ENCODE results near the gene MTURN. TPM values are rescaled to one million over a fixed set of nuclear protein-coding genes. Genes with fewer than 3 reads are reported as not detected.

The MTURN gene
- total RNA-seq, 3 donors from 2014 or later: 2.9 to 3.3 (median 3.3) TPM

DNA sequence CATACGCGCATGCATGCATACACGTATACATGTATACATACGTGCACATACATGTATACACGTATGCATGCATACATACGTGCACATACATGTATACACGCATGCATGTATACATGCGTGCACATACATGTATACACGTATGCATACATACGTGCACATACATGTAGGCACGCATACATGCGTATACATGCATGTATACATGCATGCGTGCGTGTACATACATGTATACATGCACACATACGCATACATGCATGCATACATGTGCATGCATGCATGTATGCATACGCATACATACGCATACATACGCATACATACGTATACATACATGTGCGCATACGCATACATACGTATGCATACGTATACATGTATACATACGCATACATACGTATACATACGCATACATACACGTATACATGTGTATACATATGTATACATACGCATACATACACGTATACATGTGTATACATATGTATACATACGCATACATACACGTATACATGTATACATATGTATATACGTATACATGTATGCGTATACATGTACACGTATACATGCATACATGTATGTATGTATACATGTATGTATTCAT, 19.0 kb upstream of the MTURN start:
- H3K4me1 Mint-ChIP-seq (ENCODE audit: low read depth): peaks cover 6% of the 10 kb centered on the region
- H3K9me3 Mint-ChIP-seq: peaks cover 15% of the 10 kb centered on the region
- H3K27me3 Mint-ChIP-seq (ENCODE audit: low read depth): no peaks in the 10 kb centered on the region
- no peak overlapping the region for H3K4me3 Mint-ChIP-seq
- DNase-seq (no peak), ATAC-seq (no peak)
- peaks cover 9% of the 10 kb centered on the region for H3K36me3 Mint-ChIP-seq (ENCODE audit: insufficient read depth)

DNA sequence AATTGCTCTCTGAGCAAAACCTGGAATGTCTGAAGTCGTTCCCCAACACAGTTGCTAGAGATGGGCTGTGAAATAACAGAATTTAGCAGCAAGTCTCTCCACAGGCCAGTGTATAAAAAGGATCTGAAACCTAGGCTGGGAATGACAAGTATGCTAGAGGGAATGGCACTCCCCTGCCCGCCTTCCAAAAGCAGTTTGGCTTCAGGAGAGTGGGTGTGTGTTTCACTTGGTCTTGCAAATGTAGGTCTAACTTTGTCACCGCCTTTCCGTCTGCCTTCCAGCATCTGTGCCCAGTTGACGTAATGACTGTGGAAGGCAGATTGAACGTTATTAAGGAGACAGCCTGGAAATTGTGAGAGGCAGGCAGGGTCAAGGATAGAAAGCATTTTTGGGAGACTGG, 18.0 kb upstream of the MTURN start:
- H3K36me3 Mint-ChIP-seq (ENCODE audit: insufficient read depth): peaks cover 9% of the 10 kb centered on the region
- H3K4me3 Mint-ChIP-seq: no peak overlapping the region
- peaks cover 6% of the 10 kb centered on the region for H3K4me1 Mint-ChIP-seq (ENCODE audit: low read depth)

DNA sequence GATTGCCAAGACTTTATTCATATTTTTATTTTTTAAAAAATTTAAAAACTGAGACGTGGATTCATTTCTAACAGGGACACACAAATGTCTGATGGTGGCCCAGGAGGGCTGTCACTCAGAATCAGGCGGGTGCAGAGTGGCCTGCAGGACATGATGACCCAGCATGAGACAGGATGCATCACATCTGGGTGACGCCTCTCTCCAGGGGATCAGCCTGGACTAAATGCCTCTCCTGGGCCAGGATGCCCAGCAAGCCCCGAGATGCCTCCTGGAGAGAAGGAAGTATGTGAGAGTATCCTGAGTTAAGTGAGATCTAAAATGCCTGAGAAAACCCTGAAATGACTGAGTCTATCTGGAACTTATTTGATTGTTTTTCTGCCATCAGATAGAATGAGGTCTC, 16.9 kb upstream of the MTURN start:
- peaks cover 6% of the 10 kb centered on the region for H3K4me1 Mint-ChIP-seq (ENCODE audit: low read depth)
- no peaks in the 10 kb centered on the region for H3K27me3 Mint-ChIP-seq (ENCODE audit: low read depth)
- H3K9me3 Mint-ChIP-seq: peaks cover 8% of the 10 kb centered on the region
- no peak for DNase-seq
- peaks cover 6% of the 10 kb centered on the region for H3K36me3 Mint-ChIP-seq (ENCODE audit: insufficient read depth)
- H3K4me3 Mint-ChIP-seq: no peak overlapping the region
- no peak for ATAC-seq

More for the DNA sequence above, 18.0 kb upstream of the MTURN start:
- ATAC-seq (no peak), DNase-seq (no peak)
- no peaks in the 10 kb centered on the region for H3K27me3 Mint-ChIP-seq (ENCODE audit: low read depth)
- H3K9me3 Mint-ChIP-seq: peaks cover 15% of the 10 kb centered on the region

DNA sequence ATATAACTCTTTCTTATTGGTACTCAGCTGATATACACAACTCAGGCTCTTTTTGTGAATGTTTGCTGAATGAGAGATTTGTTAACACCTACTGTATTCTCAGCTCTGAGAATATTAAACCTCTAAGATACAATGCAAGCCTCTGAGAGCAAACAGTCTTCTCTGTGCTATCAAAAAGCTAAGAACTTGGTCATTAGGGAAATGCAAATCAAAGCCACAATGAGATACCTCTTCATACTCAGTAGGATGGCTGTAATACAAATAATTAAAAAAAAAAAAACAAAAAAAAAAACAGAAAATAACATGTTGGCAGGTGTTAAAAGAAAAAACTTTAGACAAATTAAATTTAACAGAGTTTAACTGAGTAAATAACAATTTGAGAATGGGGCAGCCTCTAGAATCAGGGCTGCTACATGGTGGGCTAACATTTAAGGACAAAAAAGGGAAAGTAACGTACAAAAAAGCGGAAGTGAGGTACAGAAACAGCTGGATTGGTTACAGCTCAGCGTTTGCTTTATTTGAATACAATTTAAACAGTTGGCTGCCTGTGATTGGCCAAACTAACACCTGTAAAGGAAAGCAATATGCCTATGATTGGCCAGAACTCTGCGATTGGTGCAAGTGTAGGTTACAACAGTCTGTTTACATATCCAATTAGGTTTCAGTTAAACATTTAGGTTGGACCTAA, 14.8 kb upstream of the MTURN start:
- Mint-ChIP-seq H3K9me3 (no peaks in the 10 kb centered on the region), H3K27me3 (ENCODE audit: low read depth) (no peaks in the 10 kb centered on the region), H3K4me1 (ENCODE audit: low read depth) (peaks cover under 1% of the 10 kb centered on the region), H3K4me3 (no peak overlapping the region), H3K36me3 (ENCODE audit: insufficient read depth) (no peaks in the 10 kb centered on the region)
- ATAC-seq (no peak), DNase-seq (no peak)

DNA sequence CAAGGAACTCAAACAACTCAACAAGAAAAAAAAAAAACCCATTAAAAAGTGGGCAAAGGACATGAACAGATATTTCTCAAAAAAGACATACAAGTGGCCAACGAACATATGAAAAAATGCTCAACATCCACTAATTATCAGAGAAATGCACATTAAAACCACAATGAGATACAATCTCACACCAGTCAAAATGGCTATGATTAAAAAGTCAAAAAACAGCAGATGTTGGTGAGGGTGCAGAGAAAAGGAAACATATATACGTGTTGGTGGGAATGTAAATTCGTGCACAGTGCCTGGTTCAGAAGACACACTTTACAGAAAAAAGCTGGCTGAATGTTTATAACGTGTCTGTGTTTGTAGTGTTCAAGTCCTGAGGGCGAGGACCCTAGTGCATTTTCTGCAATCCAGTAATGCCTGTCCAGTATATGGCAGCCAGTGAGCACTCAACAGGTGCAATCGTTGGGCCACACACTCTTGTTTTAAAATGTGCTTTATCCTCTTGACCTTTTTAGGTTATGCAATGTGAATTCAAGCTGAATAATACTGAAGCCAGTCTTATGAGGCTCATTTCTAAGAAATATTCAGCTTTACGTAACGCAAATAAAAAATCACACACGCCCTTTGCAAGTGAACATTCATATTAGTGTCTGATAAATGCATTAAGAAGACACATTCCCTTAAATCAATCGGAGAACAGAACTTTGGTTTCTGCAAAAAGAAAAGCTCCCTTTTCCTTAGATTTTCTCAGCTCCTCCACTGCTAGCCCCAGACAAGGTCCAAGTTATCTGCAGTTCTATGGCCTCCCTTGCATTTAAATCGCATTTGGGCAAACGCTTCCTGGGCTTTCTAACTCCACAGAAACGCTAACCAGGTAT, 813 bp upstream of the MTURN start:
- DNase-seq: no peak

DNA sequence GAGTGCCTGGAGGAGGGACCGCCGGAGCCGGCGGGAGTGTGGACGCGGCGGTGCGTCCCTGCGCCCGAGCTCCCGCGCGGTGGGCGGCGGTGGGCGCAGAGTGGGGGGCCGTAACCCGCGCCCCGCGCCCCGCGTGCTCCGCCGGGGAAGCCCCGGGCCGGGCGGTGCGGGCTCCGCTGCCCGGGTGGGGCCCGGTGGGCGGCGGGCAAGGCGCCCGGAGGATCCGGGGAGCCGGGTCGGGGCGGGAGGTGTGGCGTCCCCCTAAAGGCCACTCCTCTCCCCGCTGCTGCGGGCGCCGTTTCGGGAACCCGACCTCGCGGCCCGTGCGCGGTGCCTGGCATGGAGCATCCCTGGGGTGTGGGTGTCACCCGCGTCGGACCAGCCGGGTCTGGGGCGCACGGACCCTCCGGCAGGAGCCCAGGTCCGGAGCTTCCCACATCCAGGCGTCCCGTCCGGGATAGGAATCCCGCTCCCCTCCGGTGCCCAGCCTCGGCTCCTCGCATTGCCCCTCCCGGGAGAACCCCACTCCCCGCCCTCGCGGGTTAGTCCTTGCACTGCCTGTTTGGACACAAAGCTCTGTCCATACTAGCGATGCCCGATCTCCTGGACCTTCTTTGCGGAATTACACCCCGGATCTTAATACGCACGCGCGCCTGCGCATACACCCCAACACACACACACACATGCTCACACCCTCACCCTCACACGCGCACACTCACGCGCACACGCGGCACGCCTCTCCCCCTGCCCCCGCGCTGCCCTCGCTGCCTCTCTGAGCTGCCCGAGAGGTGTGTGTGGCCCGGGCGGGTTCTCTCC, 723 bp downstream of the MTURN start:
- Mint-ChIP-seq H3K9me3 (no peaks in the 10 kb centered on the region), H3K4me1 (ENCODE audit: low read depth) (peaks cover 7% of the 10 kb centered on the region), H3K27me3 (ENCODE audit: low read depth) (peaks cover 2% of the 10 kb centered on the region), H3K4me3 (peak overlapping the region; percentile 86), H3K36me3 (ENCODE audit: insufficient read depth) (no peaks in the 10 kb centered on the region)
- peak; percentile 52 to 65 for ATAC-seq
- peak; percentile 64 for DNase-seq

More for the DNA sequence above, 813 bp upstream of the MTURN start:
- Mint-ChIP-seq H3K36me3 (ENCODE audit: insufficient read depth) (peaks cover 2% of the 10 kb centered on the region), H3K27me3 (ENCODE audit: low read depth) (peaks cover 2% of the 10 kb centered on the region), H3K4me3 (peak overlapping the region; percentile 76), H3K4me1 (ENCODE audit: low read depth) (peaks cover 7% of the 10 kb centered on the region), H3K9me3 (no peaks in the 10 kb centered on the region)
- ATAC-seq: no peak

DNA sequence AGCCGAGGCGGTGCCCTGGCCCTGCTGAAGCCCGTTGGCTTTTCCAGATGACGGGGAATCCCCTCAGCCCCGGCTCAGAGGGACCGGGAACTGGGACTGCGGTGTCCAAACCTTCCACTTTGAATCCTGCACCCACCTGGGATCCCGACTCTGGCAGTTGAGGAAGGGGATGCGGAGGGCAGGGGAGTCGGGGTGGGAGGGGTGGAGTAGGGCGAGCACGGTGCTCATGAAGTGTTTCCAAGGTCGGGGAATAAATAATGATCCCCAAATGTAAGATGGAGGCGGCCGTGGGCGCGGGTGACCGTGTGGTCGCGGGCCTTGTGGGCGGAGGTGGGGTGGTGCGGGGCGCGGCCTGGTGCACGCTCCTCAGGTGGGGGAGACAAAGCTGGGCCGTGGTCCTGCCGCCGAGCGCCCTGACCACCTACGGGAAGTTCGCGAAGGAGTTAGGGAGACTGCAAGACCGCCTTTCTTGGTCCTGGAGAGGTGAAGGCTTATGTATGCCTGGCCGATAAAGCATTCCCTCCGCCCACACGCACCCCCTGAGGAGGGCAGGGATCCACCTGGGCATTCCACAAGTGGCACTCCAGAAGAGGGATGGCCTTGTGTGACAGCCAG, 1.4 kb downstream of the MTURN start:
- Mint-ChIP-seq H3K27me3 (ENCODE audit: low read depth) (no peaks in the 10 kb centered on the region), H3K4me1 (ENCODE audit: low read depth) (peaks cover 7% of the 10 kb centered on the region), H3K4me3 (peak overlapping the region; percentile 86), H3K36me3 (ENCODE audit: insufficient read depth) (no peaks in the 10 kb centered on the region), H3K9me3 (no peaks in the 10 kb centered on the region)
- no peak for DNase-seq
- ATAC-seq: no peak

DNA sequence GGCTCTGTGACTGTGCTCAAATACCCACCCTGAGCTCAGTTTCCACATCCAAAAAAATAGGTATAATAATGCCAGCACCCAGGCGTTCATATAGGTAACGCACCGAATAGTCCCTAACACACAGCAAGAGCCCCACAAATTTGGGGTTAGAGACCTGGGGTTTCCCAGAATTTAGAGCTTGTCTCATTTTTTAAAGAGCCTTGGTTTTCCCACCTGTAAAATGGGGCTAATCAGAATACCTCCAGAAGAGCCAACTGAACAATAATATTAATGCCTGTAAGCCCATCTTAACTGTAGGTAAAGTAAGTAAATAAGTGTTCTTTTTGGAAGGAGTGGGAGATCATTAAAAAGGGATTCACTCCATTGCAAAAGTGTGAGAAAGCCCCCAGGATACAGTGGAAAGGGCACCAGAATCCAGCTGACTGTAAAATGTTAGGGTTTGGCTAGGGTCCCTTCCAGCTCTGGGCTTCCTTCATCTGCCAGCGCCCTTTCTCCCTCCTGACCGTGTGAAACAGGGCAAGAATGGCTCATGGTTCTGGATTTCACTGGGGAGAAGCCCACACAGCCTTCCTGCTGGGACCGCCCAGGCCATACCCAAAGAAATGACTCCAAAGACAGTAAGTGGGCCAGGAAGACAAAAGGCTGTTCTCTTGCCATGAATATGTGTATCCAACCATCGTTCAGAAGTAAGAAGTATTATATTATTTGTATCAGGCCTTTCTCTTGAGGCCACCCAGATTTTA, 2.1 kb downstream of the MTURN start:
- Mint-ChIP-seq H3K4me1 (ENCODE audit: low read depth) (peaks cover 7% of the 10 kb centered on the region), H3K9me3 (no peaks in the 10 kb centered on the region), H3K27me3 (ENCODE audit: low read depth) (no peaks in the 10 kb centered on the region), H3K36me3 (ENCODE audit: insufficient read depth) (no peaks in the 10 kb centered on the region), H3K4me3 (peak overlapping the region; percentile 86)
- ATAC-seq (no peak), DNase-seq (no peak)

DNA sequence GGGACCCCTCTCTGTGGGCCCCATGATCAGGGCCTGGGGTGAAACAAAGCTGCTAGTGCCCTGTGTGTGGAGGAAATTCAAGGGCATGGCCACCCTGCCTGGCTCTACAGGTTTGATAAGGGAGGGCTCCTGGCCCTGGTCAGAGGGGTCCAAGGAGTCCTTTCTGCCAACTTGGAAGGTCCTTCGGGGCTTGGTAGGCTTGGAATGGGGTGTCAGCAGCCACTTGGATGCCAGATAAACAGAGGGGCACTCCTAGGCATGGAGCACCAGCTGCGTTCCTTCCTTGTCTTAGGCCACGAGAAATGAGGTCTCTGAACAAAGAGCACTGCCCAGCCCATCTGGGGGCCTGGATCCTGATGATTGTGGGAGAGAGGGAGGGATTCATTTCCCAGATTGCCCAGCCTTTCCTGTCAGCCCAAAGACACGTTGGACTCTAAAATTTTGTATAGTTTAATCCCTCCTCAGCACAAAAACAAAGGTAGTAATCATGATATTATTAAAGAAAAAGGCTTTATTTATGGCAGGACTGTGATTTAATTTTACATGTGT, 5.1 kb downstream of the MTURN start:
- no peak for DNase-seq
- H3K4me3 Mint-ChIP-seq: no peak overlapping the region
- H3K27me3 Mint-ChIP-seq (ENCODE audit: low read depth): no peaks in the 10 kb centered on the region

DNA sequence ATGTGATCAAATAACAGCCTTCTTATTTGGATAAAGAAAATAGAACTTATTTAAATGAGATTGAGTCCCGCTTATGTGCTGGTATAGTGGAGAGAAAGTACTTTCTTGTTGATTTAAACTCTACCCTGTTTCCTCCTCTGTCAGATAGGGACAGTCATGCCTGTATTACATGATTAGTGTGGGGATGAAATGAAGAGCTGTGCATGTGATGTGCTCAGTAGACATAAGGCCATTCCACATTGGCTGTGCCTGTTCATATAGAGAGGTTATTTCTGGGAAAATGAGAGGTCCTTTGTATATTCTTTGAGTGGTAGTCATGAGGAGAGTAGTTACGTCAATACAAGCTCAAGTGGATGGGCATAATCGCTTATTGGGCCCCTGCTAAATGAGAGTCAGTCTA, 5.7 kb downstream of the MTURN start:
- ATAC-seq: no peak
- H3K27me3 Mint-ChIP-seq (ENCODE audit: low read depth): no peaks in the 10 kb centered on the region

More for the DNA sequence above, 5.1 kb downstream of the MTURN start:
- Mint-ChIP-seq H3K36me3 (ENCODE audit: insufficient read depth) (no peaks in the 10 kb centered on the region), H3K9me3 (no peaks in the 10 kb centered on the region), H3K4me1 (ENCODE audit: low read depth) (no peaks in the 10 kb centered on the region)
- no peak for ATAC-seq

DNA sequence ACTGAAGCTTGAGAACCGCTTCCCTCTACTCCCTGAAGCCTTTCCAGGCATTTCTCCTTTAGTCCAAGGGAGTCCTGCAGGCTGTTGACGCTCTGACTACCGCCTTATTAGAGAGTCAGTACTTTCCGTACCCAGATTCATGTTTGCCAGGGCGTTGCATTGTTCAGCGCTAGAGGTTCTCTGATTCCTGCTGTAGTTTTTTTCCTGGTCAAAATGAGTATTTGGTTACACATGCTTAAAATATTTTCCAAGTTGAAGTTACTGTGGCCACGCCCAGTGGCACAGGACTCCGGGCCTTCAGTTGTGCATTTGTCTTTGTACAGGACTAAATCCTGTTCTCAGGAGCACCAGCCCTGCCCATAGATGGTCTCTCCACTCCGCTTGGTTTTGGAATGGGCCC, 7.9 kb downstream of the MTURN start:
- DNase-seq (no peak), ATAC-seq (no peak)
- no peaks in the 10 kb centered on the region for H3K4me1 Mint-ChIP-seq (ENCODE audit: low read depth)
- H3K36me3 Mint-ChIP-seq (ENCODE audit: insufficient read depth): no peaks in the 10 kb centered on the region
- no peaks in the 10 kb centered on the region for H3K9me3 Mint-ChIP-seq
- no peak overlapping the region for H3K4me3 Mint-ChIP-seq
- no peaks in the 10 kb centered on the region for H3K27me3 Mint-ChIP-seq (ENCODE audit: low read depth)

More for the DNA sequence above, 5.7 kb downstream of the MTURN start:
- Mint-ChIP-seq H3K9me3 (no peaks in the 10 kb centered on the region), H3K36me3 (ENCODE audit: insufficient read depth) (no peaks in the 10 kb centered on the region), H3K4me1 (ENCODE audit: low read depth) (no peaks in the 10 kb centered on the region), H3K4me3 (no peak overlapping the region)
- no peak for DNase-seq

DNA sequence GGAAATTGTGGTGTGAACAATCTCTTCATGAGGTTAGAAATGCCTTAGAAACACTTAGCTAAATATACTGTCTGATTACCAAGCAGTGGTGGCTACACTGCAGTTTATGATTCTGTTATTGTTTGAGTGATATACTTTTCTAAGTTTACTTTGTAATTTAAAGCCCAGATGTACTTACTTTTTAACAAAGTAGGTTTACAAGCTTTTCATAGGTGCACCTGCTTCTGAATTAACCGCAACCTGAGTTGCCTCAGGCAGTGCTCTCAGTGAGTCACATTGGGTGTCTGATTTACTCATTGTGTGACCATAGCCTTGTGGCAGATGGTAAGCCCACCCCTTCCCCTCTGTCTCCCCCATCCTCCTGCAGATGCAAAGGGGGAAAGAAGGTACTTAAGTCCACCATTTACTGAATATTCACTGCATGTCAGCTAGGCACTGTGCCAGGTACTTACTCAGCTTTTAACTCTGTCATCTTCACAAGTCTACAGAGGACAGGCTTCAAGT, 9.0 kb downstream of the MTURN start:
- H3K36me3 Mint-ChIP-seq (ENCODE audit: insufficient read depth): no peaks in the 10 kb centered on the region
- no peak overlapping the region for H3K4me3 Mint-ChIP-seq
- H3K9me3 Mint-ChIP-seq: no peaks in the 10 kb centered on the region
- H3K4me1 Mint-ChIP-seq (ENCODE audit: low read depth): no peaks in the 10 kb centered on the region
- ATAC-seq (peak; percentile 54 to 57), DNase-seq (no peak)
- H3K27me3 Mint-ChIP-seq (ENCODE audit: low read depth): no peaks in the 10 kb centered on the region
